H1 (cell line): Measurements from ENCODE around the gene AGBL4.

Experiments used
- CTCF ChIP-seq, 3 experiments: IDR thresholded peaks; 1 replicate in 2 of 3; 2 replicates in 1 of 3; pipeline versions ENCODE4 v1.5.1 to v1.6.1; 2011; ENCODE audit warnings: low read length in 3 of 3, mild to moderate bottlenecking in 3 of 3, inconsistent platforms in 2 of 3, low read depth in 1 of 3, moderate library complexity in 1 of 3; ENCODE audit not compliant: insufficient read depth in 1 of 3; ENCODE audit errors: control extremely low read depth in 1 of 3
- GABPA ChIP-seq: IDR thresholded peaks from 2 replicates; pipeline ENCODE4 v1.6.1; 2011; ENCODE audit warnings: mild to moderate bottlenecking, low read length, moderate library complexity, borderline replicate concordance; ENCODE audit not compliant: insufficient read depth
- JUN ChIP-seq: IDR thresholded peaks from 2 replicates; pipeline ENCODE4 v1.6.1; 2011; ENCODE audit warnings: low read depth, mild to moderate bottlenecking, improper control_type of control experiment, low read length
- MAFK ChIP-seq: IDR thresholded peaks from 2 replicates; pipeline ENCODE4 v1.6.1; 2012; ENCODE audit warnings: low read depth, mild to moderate bottlenecking, improper control_type of control experiment, low read length
- RAD21 ChIP-seq, 2 experiments: IDR thresholded peaks in 1 of 2; conservative IDR thresholded peaks in 1 of 2; 2 replicates each; pipeline ENCODE4 v1.6.1; 2011; ENCODE audit warnings: low read depth in 2 of 2, low read length in 2 of 2, improper control_type of control experiment in 1 of 2, inconsistent platforms in 1 of 2, mild to moderate bottlenecking in 1 of 2, moderate library complexity in 1 of 2
- TBP ChIP-seq: IDR thresholded peaks from 2 replicates; pipeline ENCODE4 v1.6.1; 2011; ENCODE audit warnings: low read depth, low read length, improper control_type of control experiment
- TCF12 ChIP-seq: IDR thresholded peaks from 2 replicates; pipeline ENCODE4 v1.6.1; 2011; ENCODE audit warnings: low read depth, mild to moderate bottlenecking, low read length

- TF ChIP-seq CTCF (IDR thresholded peaks at IDR 0.05; ENCODE audit: control extremely low read depth in 1 of 3, insufficient read depth in 1 of 3, low read depth in 1 of 3, low read length in 3 of 3) (no peak), TBP (no peak), RAD21 (IDR thresholded peaks at IDR 0.05 in 1 of 2, conservative IDR thresholded peaks at IDR 0.05 in 1 of 2; ENCODE audit: low read depth in 2 of 2, low read length in 2 of 2) (no peak), MAFK (no peak), TCF12 (no peak), GABPA (no peak), JUN (no peak)
Observed at GRCh38 chr1:48792961-48793360, 1230.8 kb downstream of the AGBL4 start.
